Liver (tissue), 9 donors: Measurements from ENCODE around the gene PRDX6. TPM values are rescaled to one million over a fixed set of nuclear protein-coding genes. Genes with fewer than 3 reads are reported as not detected.

Experiments used
- DNase-seq: peaks from one replicate; pipeline ENCODE4 v3.0.0-alpha.2; 2017; ENCODE audit warnings: low spot score
- H3K27ac ChIP-seq, 2 donors: one replicate each; pipeline ENCODE4 v1.7.0; 2013; ENCODE audit warnings: inconsistent platforms in 2 of 2, low read length in 2 of 2, control low read depth in 1 of 2, low read depth in 1 of 2, mild to moderate bottlenecking in 1 of 2
- H3K27me3 ChIP-seq, 4 donors: one replicate each; pipeline versions ENCODE4 v1.6.1 to v1.7.0; 2013; ENCODE audit warnings: low read length in 3 of 4, inconsistent platforms in 1 of 4, mild to moderate bottlenecking in 1 of 4, moderate library complexity in 1 of 4; ENCODE audit not compliant: control insufficient read depth in 4 of 4, insufficient read depth in 4 of 4
- H3K36me3 ChIP-seq, 4 donors: one replicate each; pipeline versions ENCODE4 v1.6.1 to v1.7.0; 2013; ENCODE audit warnings: low read length in 3 of 4, mild to moderate bottlenecking in 3 of 4, low read depth in 1 of 4, moderate library complexity in 1 of 4; ENCODE audit not compliant: control insufficient read depth in 4 of 4, insufficient read depth in 3 of 4
- H3K4me1 ChIP-seq, 4 donors: one replicate each; pipeline versions ENCODE4 v1.6.1 to v1.7.0; 2013; ENCODE audit warnings: low read length in 3 of 4, mild to moderate bottlenecking in 3 of 4, moderate library complexity in 1 of 4; ENCODE audit not compliant: control insufficient read depth in 4 of 4, insufficient read depth in 4 of 4
- H3K4me3 ChIP-seq, 3 donors: one replicate each; pipeline versions ENCODE4 v1.6.1 to v1.7.0; 2013; ENCODE audit warnings: low read length in 3 of 3, control low read depth in 1 of 3, low read depth in 1 of 3, mild to moderate bottlenecking in 1 of 3
- H3K9ac ChIP-seq, 2 donors: one replicate each; pipeline ENCODE4 v1.7.0; 2013; ENCODE audit warnings: low read length in 2 of 2, mild to moderate bottlenecking in 2 of 2, moderate library complexity in 2 of 2, control low read depth in 1 of 2, low read depth in 1 of 2
- H3K9me3 ChIP-seq, 4 donors: one replicate each; pipeline versions ENCODE4 v1.6.1 to v1.7.0; 2013; ENCODE audit warnings: low read length in 3 of 4; ENCODE audit not compliant: control insufficient read depth in 4 of 4
- ATF3 ChIP-seq: IDR thresholded peaks from 2 replicates; pipeline ENCODE4 v1.6.1; 2016; ENCODE audit warnings: antibody characterized with exemption
- CTCF ChIP-seq: fragments of 150-350 bp; IDR thresholded peaks from 2 replicates; pipeline ENCODE4 v1.5.1; 2017; ENCODE audit warnings: improper control_type of control experiment, low read depth, low read length; ENCODE audit not compliant: missing input control
- EGR1 ChIP-seq, 2 donors: IDR thresholded peaks; 2 replicates each; pipeline ENCODE4 v1.6.1; 2016 to 2018; ENCODE audit warnings: antibody characterized with exemption in 2 of 2, low read depth in 2 of 2
- FOXA1 ChIP-seq: IDR thresholded peaks from 2 replicates; pipeline ENCODE4 v1.6.1; 2016; ENCODE audit warnings: antibody characterized with exemption
- FOXA2 ChIP-seq: IDR thresholded peaks from 2 replicates; pipeline ENCODE4 v1.6.1; 2016; ENCODE audit warnings: antibody characterized with exemption
- HNF4A ChIP-seq, 2 donors: conservative IDR thresholded peaks; 2 replicates each; pipeline ENCODE4 v1.6.1; 2016; ENCODE audit warnings: antibody characterized with exemption in 2 of 2, mild to moderate bottlenecking in 2 of 2
- HNF4G ChIP-seq: IDR thresholded peaks from 2 replicates; pipeline ENCODE4 v1.6.1; 2016; ENCODE audit warnings: antibody characterized with exemption
- JUND ChIP-seq, 2 donors: IDR thresholded peaks; 2 replicates each; pipeline ENCODE4 v1.6.1; 2016; ENCODE audit warnings: antibody characterized with exemption in 2 of 2
- MAX ChIP-seq: IDR thresholded peaks from 2 replicates; pipeline ENCODE4 v1.6.1; 2016; ENCODE audit warnings: antibody characterized with exemption
- NR2F2 ChIP-seq: IDR thresholded peaks from 2 replicates; pipeline ENCODE4 v1.6.1; 2016; ENCODE audit warnings: antibody characterized with exemption
- RAD21 ChIP-seq, 2 donors: IDR thresholded peaks; 2 replicates each; pipeline ENCODE4 v1.6.1; 2016; ENCODE audit warnings: antibody characterized with exemption in 2 of 2, mild to moderate bottlenecking in 2 of 2
- REST ChIP-seq: IDR thresholded peaks from 2 replicates; pipeline ENCODE4 v1.6.1; 2016; ENCODE audit warnings: antibody characterized with exemption, mild to moderate bottlenecking
- RXRA ChIP-seq, 2 donors: IDR thresholded peaks; 2 replicates each; pipeline ENCODE4 v1.6.1; 2017 to 2018; ENCODE audit warnings: antibody characterized with exemption in 2 of 2, mild to moderate bottlenecking in 1 of 2
- SP1 ChIP-seq: IDR thresholded peaks from 2 replicates; pipeline ENCODE4 v1.6.1; 2018; ENCODE audit warnings: antibody characterized with exemption, mild to moderate bottlenecking
- TAF1 ChIP-seq: conservative IDR thresholded peaks from 2 replicates; pipeline ENCODE4 v1.6.1; 2016; ENCODE audit warnings: antibody characterized with exemption, mild to moderate bottlenecking
- ZBTB33 ChIP-seq: IDR thresholded peaks from 2 replicates; pipeline ENCODE4 v1.6.1; 2016; ENCODE audit warnings: antibody characterized with exemption
- WGBS: extraction: QIAGEN DNeasy Blood & Tissue Kit; methylation state at CpG from one replicate; pipeline ENCODE4 v1.1.7; 2013; 5-methylcytosine and 5-hydroxymethylcytosine counted together
- polyA plus RNA-seq, 2 donors: library from polyadenylated mRNA; stranded (reverse) in 1 of 2; unstranded in 1 of 2; fragments of 200-250 nt in 1 of 2; fragments of >200 nt in 1 of 2; fragmentation: Nextera tagmentation in 1 of 2; extraction: Ambion mirVana in 1 of 2; gene quantifications; one replicate each; pipeline versions ENCODE4 v1.2.1 to v1.2.3, GENCODE V29; 2013 to 2015
- total RNA-seq, 2 donors: library from RNA; depleted of rRNA; stranded (reverse); fragments of >200 nt; gene quantifications; one replicate each; pipeline ENCODE4 v1.2.3, GENCODE V29; 2014
- donor health status: healthy.
- donor health status: healthy.
- donor health status: healthy.
- donor health status: healthy.
- donor health status: healthy.

PRDX6 gene
- total and polyA plus RNA-seq, 4 donors: 147 to 370 (median 240) TPM

GRCh38 chr1:173506437-173506836 is 29.3 kb downstream of the PRDX6 start:
- H3K9ac ChIP-seq: no peak overlapping the region
- no peaks in the 10 kb centered on the region for H3K36me3 ChIP-seq
- H3K9me3 ChIP-seq: no peaks in the 10 kb centered on the region
- no peaks in the 10 kb centered on the region for H3K27me3 ChIP-seq
- WGBS: 34% methylated on average over 6 of the region's 6 CpGs
- H3K4me3 ChIP-seq: no peak overlapping the region
- TF ChIP-seq ZBTB33 (no peak), NR2F2 (no peak), RAD21 (IDR thresholded peaks at IDR 0.05) (peak; percentile 97 to 98), MAX (no peak), REST (no peak), RXRA (IDR thresholded peaks at IDR 0.05) (peak; percentile 49 to 72), EGR1 (IDR thresholded peaks at IDR 0.05; ENCODE audit: low read depth in 2 of 2) (no peak), CTCF (peak; percentile 86), FOXA2 (peak; percentile 33), SP1 (peak; percentile 52), ATF3 (no peak), TAF1 (no peak), HNF4A (conservative IDR thresholded peaks at IDR 0.05) (peak; percentile 63 to 70), JUND (IDR thresholded peaks at IDR 0.05) (no peak), HNF4G (peak; percentile 57), FOXA1 (peak; percentile 5)
- no peak overlapping the region for H3K27ac ChIP-seq
- H3K4me1 ChIP-seq: peaks cover 0 to 21% (median 16%) of the 10 kb centered on the region in 4 donors
- no peak for DNase-seq
